ENCODE measurements around the gene XPR1. TPM values are rescaled to one million over a fixed set of nuclear protein-coding genes. Genes with fewer than 3 reads are reported as not detected.

Gene XPR1
- total RNA-seq, 4 donors from 2014 or later = 7.8 to 119 (median 75.3) TPM

GRCh38 chr1:180881806-180882509, 250.1 kb downstream of the XPR1 start:
- no peak for TF ChIP-seq POLR2AphosphoS5 (IDR thresholded peaks at IDR 0.05)
- TF ChIP-seq, protein P1, sequence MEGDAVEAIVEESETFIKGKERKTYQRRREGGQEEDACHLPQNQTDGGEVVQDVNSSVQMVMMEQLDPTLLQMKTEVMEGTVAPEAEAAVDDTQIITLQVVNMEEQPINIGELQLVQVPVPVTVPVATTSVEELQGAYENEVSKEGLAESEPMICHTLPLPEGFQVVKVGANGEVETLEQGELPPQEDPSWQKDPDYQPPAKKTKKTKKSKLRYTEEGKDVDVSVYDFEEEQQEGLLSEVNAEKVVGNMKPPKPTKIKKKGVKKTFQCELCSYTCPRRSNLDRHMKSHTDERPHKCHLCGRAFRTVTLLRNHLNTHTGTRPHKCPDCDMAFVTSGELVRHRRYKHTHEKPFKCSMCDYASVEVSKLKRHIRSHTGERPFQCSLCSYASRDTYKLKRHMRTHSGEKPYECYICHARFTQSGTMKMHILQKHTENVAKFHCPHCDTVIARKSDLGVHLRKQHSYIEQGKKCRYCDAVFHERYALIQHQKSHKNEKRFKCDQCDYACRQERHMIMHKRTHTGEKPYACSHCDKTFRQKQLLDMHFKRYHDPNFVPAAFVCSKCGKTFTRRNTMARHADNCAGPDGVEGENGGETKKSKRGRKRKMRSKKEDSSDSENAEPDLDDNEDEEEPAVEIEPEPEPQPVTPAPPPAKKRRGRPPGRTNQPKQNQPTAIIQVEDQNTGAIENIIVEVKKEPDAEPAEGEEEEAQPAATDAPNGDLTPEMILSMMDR (IDR thresholded peaks at IDR 0.05) = peak; percentile 25 to 41 (median 29)
- TF ChIP-seq POLR2A (IDR thresholded peaks at IDR 0.05) = no peak
- intact Hi-C loops (cut with DNase I; ENCODE audit: low total_unique reads) = loop anchor here (10.0 kb wide), 1 partner anchor 283 kb away; no protein-coding TSS in a partner anchor
- no peaks in the 10 kb centered on the region for H3K9me3 ChIP-seq
- no peaks in the 10 kb centered on the region for H3K27me3 ChIP-seq
- H3K4me1 ChIP-seq = no peaks in the 10 kb centered on the region
- H3K4me3 ChIP-seq = no peak overlapping the region
- no peak for DNase-seq
- in situ Hi-C loops (cut with MboI; ENCODE audit: low pct_ligation_motif_present in 1 of 4, low pct_unique_long_range_greater_than_20kb in 1 of 4, low sequenced_read_pairs in 3 of 4) = loop anchor here (10.0 to 25.0 kb wide), 2 partner anchors 280 to 283 kb away; no protein-coding TSS in a partner anchor
- H3K36me3 ChIP-seq = peaks cover 0 to 5% (median 0%) of the 10 kb centered on the region in 4 donors
- no peak overlapping the region for H3K27ac ChIP-seq
- WGBS, 2 donors (ENCODE audit: low coverage in 1 of 2) = 67 to 77% methylated on average over 6 of the region's 6 CpGs

DNA sequence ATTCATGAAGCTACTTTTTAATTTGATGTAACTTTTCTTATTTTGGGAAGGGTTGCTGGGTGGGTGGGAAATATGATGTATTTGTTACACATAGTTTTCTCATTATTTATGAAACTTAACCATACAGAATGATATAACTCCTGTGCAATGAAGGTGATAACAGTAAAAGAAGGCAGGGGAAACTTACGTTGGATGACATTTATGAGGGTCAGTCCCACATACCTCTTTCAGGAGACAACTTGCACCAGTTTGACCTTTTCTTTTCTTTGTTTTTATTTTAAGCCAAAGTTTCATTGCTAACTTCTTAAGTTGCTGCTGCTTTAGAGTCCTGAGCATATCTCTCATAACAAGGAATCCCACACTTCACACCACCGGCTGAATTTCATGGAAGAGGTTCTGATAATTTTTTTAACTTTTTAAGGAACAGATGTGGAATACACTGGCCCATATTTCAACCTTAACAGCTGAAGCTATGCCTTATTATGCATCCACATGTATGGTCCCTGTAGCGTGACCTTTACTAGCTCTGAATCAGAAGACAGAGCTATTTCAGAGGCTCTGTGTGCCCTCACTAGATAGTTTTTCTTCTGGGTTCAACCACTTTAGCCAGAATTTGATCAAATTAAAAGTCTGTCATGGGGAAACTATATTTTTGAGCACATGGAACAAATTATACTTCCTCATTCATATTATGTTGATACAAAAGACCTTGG, 252.9 kb downstream of the XPR1 start:
- Histone ChIP-seq H3K27me3 (no peaks in the 10 kb centered on the region), H3K4me3 (no peak overlapping the region), H3K9me3 (no peaks in the 10 kb centered on the region), H3K36me3 (peaks cover 0 to 10% (median 2%) of the 10 kb centered on the region in 4 donors), H3K4me1 (no peaks in the 10 kb centered on the region), H3K27ac (no peak overlapping the region)
- 88 to 97% methylated on average over 3 of the region's 3 CpGs for WGBS, 2 donors (ENCODE audit: low coverage in 1 of 2)
- in situ Hi-C loops (cut with MboI; ENCODE audit: low pct_ligation_motif_present in 1 of 4, low pct_unique_long_range_greater_than_20kb in 1 of 4, low sequenced_read_pairs in 3 of 4) = loop anchor here (10.0 to 25.0 kb wide), 2 partner anchors 278 to 280 kb away; no protein-coding TSS in a partner anchor
- intact Hi-C loops (cut with DNase I; ENCODE audit: low total_unique reads) = loop anchor here (10.0 kb wide), 1 partner anchor 280 kb away; no protein-coding TSS in a partner anchor
- DNase-seq = no peak
- TF ChIP-seq, protein P1 (IDR thresholded peaks at IDR 0.05) = no peak
- no peak for TF ChIP-seq EP300 (IDR thresholded peaks at IDR 0.05; ENCODE audit: low read depth)
- no peak for TF ChIP-seq POLR2A (IDR thresholded peaks at IDR 0.05)
- TF ChIP-seq POLR2AphosphoS5 (IDR thresholded peaks at IDR 0.05) = no peak

DNA sequence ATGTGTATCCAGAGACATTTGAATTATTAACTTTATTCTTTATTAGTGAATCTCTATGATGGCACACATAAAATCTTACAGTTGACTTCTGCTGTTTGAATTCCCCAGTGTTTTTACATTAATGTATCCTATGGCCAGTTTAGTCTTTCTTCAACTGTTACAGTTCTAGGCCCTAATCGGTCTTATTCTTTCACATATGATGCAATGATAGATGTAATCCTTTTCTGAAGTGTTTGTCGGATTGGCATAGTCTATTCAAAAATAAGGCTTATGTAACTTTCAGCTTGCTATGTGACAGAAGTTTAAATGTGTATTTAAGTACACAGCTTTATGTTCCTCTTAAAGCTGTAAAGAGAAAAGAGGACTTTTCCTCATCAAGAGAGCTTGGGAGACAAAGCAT, 254.5 kb downstream of the XPR1 start:
- no peak for DNase-seq
- Histone ChIP-seq H3K27ac (no peak overlapping the region), H3K36me3 (peaks cover 0 to 10% (median 2%) of the 10 kb centered on the region in 4 donors), H3K27me3 (no peaks in the 10 kb centered on the region), H3K9me3 (no peaks in the 10 kb centered on the region), H3K4me1 (no peaks in the 10 kb centered on the region), H3K4me3 (no peak overlapping the region)
- TF ChIP-seq EP300 (IDR thresholded peaks at IDR 0.05; ENCODE audit: low read depth) (no peak), POLR2A (IDR thresholded peaks at IDR 0.05) (no peak), POLR2AphosphoS5 (IDR thresholded peaks at IDR 0.05) (no peak)
- TF ChIP-seq, protein P1 (IDR thresholded peaks at IDR 0.05) = no peak
- intact Hi-C loops (cut with DNase I; ENCODE audit: low total_unique reads) (loop anchor here (10.0 kb wide), 1 partner anchor 278 kb away; no protein-coding TSS in a partner anchor), in situ Hi-C loops (cut with MboI; ENCODE audit: low pct_ligation_motif_present in 1 of 4, low pct_unique_long_range_greater_than_20kb in 1 of 4, low sequenced_read_pairs in 3 of 4) (loop anchor here (10.0 to 25.0 kb wide), 2 partner anchors 276 to 278 kb away; no protein-coding TSS in a partner anchor)
- 85 to 90% methylated on average over 2 of the region's 2 CpGs for WGBS, 2 donors (ENCODE audit: low coverage in 1 of 2)

GRCh38 chr1:180887841-180888240, 256.0 kb downstream of the XPR1 start:
- in situ Hi-C loops (cut with MboI; ENCODE audit: low pct_ligation_motif_present in 1 of 4, low pct_unique_long_range_greater_than_20kb in 1 of 4, low sequenced_read_pairs in 3 of 4) (loop anchor here (10.0 to 25.0 kb wide), 2 partner anchors 274 to 277 kb away; no protein-coding TSS in a partner anchor), intact Hi-C loops (cut with DNase I; ENCODE audit: low total_unique reads) (loop anchor here (10.0 kb wide), 1 partner anchor 277 kb away; no protein-coding TSS in a partner anchor)
- 94 to 98% methylated on average over 7 of the region's 7 CpGs for WGBS, 2 donors (ENCODE audit: low coverage in 1 of 2)

More at GRCh38 chr1:180887841-180888240, 256.0 kb downstream of the XPR1 start:
- peaks cover 0 to 10% (median 2%) of the 10 kb centered on the region in 4 donors for H3K36me3 ChIP-seq
- no peak overlapping the region for H3K27ac ChIP-seq
- no peak overlapping the region for H3K4me3 ChIP-seq
- H3K27me3 ChIP-seq = no peaks in the 10 kb centered on the region
- no peak for DNase-seq
- TF ChIP-seq POLR2AphosphoS5 (IDR thresholded peaks at IDR 0.05) = no peak
- no peaks in the 10 kb centered on the region for H3K9me3 ChIP-seq
- H3K4me1 ChIP-seq = no peaks in the 10 kb centered on the region

All from transverse colon (tissue), 4 donors.